Keratinocyte (primary cell): ENCODE results near the gene BAZ2B.

ENCODE experiments used
- EZH2 ChIP-seq: IDR thresholded peaks from one replicate; pipeline ENCODE4 v1.6.1; 2012; ENCODE audit warnings: inconsistent platforms, mild to moderate bottlenecking, low read length, moderate library complexity
- TF ChIP-seq, protein P1 (sequence below), 3 experiments: IDR thresholded peaks in 1 of 3; conservative IDR thresholded peaks in 1 of 3; optimal IDR thresholded peaks in 1 of 3; 2 replicates in 2 of 3; 3 replicates in 1 of 3; pipeline versions ENCODE3 to v1.5.1; 2011; ENCODE audit warnings: low read length in 3 of 3, mild to moderate bottlenecking in 3 of 3, moderate library complexity in 2 of 3, control low read depth in 1 of 3, inconsistent platforms in 1 of 3; ENCODE audit not compliant: insufficient read depth in 2 of 3; ENCODE audit errors: extremely low read depth in 1 of 3

- TF ChIP-seq, protein P1, sequence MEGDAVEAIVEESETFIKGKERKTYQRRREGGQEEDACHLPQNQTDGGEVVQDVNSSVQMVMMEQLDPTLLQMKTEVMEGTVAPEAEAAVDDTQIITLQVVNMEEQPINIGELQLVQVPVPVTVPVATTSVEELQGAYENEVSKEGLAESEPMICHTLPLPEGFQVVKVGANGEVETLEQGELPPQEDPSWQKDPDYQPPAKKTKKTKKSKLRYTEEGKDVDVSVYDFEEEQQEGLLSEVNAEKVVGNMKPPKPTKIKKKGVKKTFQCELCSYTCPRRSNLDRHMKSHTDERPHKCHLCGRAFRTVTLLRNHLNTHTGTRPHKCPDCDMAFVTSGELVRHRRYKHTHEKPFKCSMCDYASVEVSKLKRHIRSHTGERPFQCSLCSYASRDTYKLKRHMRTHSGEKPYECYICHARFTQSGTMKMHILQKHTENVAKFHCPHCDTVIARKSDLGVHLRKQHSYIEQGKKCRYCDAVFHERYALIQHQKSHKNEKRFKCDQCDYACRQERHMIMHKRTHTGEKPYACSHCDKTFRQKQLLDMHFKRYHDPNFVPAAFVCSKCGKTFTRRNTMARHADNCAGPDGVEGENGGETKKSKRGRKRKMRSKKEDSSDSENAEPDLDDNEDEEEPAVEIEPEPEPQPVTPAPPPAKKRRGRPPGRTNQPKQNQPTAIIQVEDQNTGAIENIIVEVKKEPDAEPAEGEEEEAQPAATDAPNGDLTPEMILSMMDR (optimal IDR thresholded peaks at IDR 0.05 in 1 of 3, IDR thresholded peaks at IDR 0.05 in 1 of 3, conservative IDR thresholded peaks at IDR 0.05 in 1 of 3; ENCODE audit: extremely low read depth in 1 of 3, insufficient read depth in 2 of 3, low read length in 3 of 3), result no peak
- no peak for TF ChIP-seq EZH2
Observed at GRCh38 chr2:159298967-159299366, 317.4 kb downstream of the BAZ2B start.
